ENCODE data around the gene SYNGR1.
A peak's percentile ranks its signal among the peaks of the same experiment; 100 is the strongest.
"Not testable (repeated sequence)": the region's sequence is repeated elsewhere in the genome, so short reads cannot be mapped to it uniquely, and the experiment has no call there.

SYNGR1 gene

GRCh38 chr22:39317084-39317774, 32.6 kb upstream of the SYNGR1 start:
- no peak for DNase-seq

GRCh38 chr22:39317775-39318506, 31.9 kb upstream of the SYNGR1 start:
- DNase-seq: no peak

GRCh38 chr22:39318507-39319283, 31.1 kb upstream of the SYNGR1 start:
- DNase-seq: peak; percentile 68

GRCh38 chr22:39319284-39320022, 30.3 kb upstream of the SYNGR1 start, which contains the start of gene RPL3:
TSS of gene RPL3 (minus strand) at chr22:39319623. CDS start at chr22:39319597, 26 bp downstream.
- DNase-seq: peak; percentile 97

- peak; percentile 22 for DNase-seq
Observed at GRCh38 chr22:39320616-39321029, 29.2 kb upstream of the SYNGR1 start.

- DNase-seq: no peak
Observed at GRCh38 chr22:39325392-39325932, 24.3 kb upstream of the SYNGR1 start.

- no peak for DNase-seq
Observed at GRCh38 chr22:39327995-39328754, 21.6 kb upstream of the SYNGR1 start.

GRCh38 chr22:39330553-39330952, 19.2 kb upstream of the SYNGR1 start:
- DNase-seq: not testable (repeated sequence)

- DNase-seq: no peak
Observed at GRCh38 chr22:39332441-39333064, 17.2 kb upstream of the SYNGR1 start.

- DNase-seq: no peak
Observed at GRCh38 chr22:39336411-39336810, 13.4 kb upstream of the SYNGR1 start.

- DNase-seq: not testable (repeated sequence)
Observed at GRCh38 chr22:39339775-39340174, 10.0 kb upstream of the SYNGR1 start.

- no peak for DNase-seq
Observed at GRCh38 chr22:39341179-39341578, 8.6 kb upstream of the SYNGR1 start.

GRCh38 chr22:39343259-39344045, 6.3 kb upstream of the SYNGR1 start:
- peak; percentile 77 for DNase-seq

- DNase-seq: no peak
Observed at GRCh38 chr22:39344046-39344390, 5.8 kb upstream of the SYNGR1 start.

- no peak for DNase-seq
Observed at GRCh38 chr22:39345231-39345630, 4.6 kb upstream of the SYNGR1 start.

- DNase-seq: no peak
Observed at GRCh38 chr22:39348909-39349505, 784 bp upstream of the SYNGR1 start.

- peak; percentile 60 for DNase-seq
Observed at GRCh38 chr22:39349506-39349966, 255 bp upstream of the SYNGR1 start.

- no peak for DNase-seq
Observed at GRCh38 chr22:39350757-39351688, 1.2 kb downstream of the SYNGR1 start.
